ENCODE results near the gene OR8B3. TPM values are rescaled to one million over a fixed set of nuclear protein-coding genes. Genes with fewer than 3 reads are reported as not detected.
A peak's percentile ranks its signal among the peaks of the same experiment; 100 is the strongest.
"Not testable (repeated sequence)": the region's sequence is repeated elsewhere in the genome, so short reads cannot be mapped to it uniquely, and the experiment has no call there.

The OR8B3 gene
- total RNA-seq, 1 donor from 2014 or later = not detected

- Histone ChIP-seq H3K27me3 (ENCODE audit: low read depth) (no peaks in the 10 kb centered on the region), H3K9me3 (no peaks in the 10 kb centered on the region), H3K4me1 (no peaks in the 10 kb centered on the region), H3K36me3 (no peaks in the 10 kb centered on the region), H3K4me3 (no peak overlapping the region), H3K27ac (no peak overlapping the region)
- intact Hi-C loops (cut with DNase I) = no loop called here
- peak; percentile 51 for DNase-seq
- peak; percentile 80 to 82 for ATAC-seq
- TF ChIP-seq, protein P1, sequence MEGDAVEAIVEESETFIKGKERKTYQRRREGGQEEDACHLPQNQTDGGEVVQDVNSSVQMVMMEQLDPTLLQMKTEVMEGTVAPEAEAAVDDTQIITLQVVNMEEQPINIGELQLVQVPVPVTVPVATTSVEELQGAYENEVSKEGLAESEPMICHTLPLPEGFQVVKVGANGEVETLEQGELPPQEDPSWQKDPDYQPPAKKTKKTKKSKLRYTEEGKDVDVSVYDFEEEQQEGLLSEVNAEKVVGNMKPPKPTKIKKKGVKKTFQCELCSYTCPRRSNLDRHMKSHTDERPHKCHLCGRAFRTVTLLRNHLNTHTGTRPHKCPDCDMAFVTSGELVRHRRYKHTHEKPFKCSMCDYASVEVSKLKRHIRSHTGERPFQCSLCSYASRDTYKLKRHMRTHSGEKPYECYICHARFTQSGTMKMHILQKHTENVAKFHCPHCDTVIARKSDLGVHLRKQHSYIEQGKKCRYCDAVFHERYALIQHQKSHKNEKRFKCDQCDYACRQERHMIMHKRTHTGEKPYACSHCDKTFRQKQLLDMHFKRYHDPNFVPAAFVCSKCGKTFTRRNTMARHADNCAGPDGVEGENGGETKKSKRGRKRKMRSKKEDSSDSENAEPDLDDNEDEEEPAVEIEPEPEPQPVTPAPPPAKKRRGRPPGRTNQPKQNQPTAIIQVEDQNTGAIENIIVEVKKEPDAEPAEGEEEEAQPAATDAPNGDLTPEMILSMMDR (IDR thresholded peaks at IDR 0.05) = peak; percentile 66
Measured at GRCh38 chr11:124402326-124402922, 3.6 kb upstream of the OR8B3 start.

DNA sequence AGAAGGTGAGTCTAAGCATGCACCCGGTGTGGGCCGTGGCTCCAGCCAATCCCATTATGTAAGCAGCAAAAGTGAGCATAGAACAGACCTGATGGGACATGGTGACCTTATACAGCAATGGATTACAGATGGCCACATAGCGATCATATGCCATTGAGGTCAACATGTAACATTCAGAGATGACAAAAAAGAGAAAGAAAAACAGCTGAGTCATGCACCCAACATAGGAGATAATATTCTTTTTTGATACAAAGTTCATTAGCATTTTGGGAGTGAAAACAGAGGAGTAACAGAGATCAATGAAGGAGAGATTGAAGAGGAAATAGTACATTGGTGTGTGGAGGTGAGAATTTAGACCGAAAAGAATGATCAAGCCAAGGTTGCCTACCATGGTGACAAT is 2.0 kb downstream of the OR8B3 start:
- DNase-seq; H3K27ac ChIP-seq; H3K4me3 ChIP-seq; ATAC-seq; H3K27me3 ChIP-seq (ENCODE audit: low read depth); H3K4me1 ChIP-seq; H3K9me3 ChIP-seq; H3K36me3 ChIP-seq; intact Hi-C loops (cut with DNase I): not testable (repeated sequence)

GRCh38 chr11:124394408-124394807 is 4.4 kb downstream of the OR8B3 start:
- ATAC-seq (no peak), DNase-seq (no peak)
- Histone ChIP-seq H3K27me3 (ENCODE audit: low read depth) (no peaks in the 10 kb centered on the region), H3K4me1 (no peaks in the 10 kb centered on the region), H3K36me3 (no peaks in the 10 kb centered on the region), H3K27ac (no peak overlapping the region), H3K9me3 (no peaks in the 10 kb centered on the region), H3K4me3 (no peak overlapping the region)
- intact Hi-C loops (cut with DNase I) = no loop called here
- TF ChIP-seq, protein P1 (IDR thresholded peaks at IDR 0.05) = no peak

GRCh38 chr11:124384399-124384798 is 14.4 kb downstream of the OR8B3 start, which contains the start of gene OR8B2:
Gene OR8B2, minus strand, starts transcription at chr11:124384499. Its CDS starts 1,156 bp downstream, at chr11:124383343.
- Histone ChIP-seq H3K9me3 (no peaks in the 10 kb centered on the region), H3K27me3 (ENCODE audit: low read depth) (no peaks in the 10 kb centered on the region), H3K4me1 (no peaks in the 10 kb centered on the region), H3K27ac (no peak within 1 kb of the TSS), H3K36me3 (no peaks in the 10 kb centered on the region), H3K4me3 (no peak within 1 kb of the TSS)
- no peak for DNase-seq
- no peak for ATAC-seq
- intact Hi-C loops (cut with DNase I) = no loop called here
- TF ChIP-seq, protein P1 (IDR thresholded peaks at IDR 0.05) = no peak

DNA sequence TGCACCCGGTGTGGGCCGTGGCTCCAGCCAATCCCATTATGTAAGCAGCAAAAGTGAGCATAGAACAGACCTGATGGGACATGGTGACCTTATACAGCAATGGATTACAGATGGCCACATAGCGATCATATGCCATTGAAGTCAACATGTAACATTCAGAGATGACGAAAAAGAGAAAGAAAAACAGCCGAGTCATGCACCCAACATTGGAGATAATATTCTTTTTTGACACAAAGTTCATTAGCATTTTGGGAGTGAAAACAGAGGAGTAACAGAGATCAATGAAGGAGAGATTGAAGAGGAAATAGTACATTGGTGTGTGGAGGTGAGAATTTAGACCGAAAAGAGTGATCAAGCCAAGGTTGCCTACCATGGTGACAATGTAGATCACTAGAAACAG is 16.0 kb downstream of the OR8B3 start:
- H3K27ac ChIP-seq; DNase-seq; H3K27me3 ChIP-seq (ENCODE audit: low read depth); ATAC-seq; intact Hi-C loops (cut with DNase I); H3K36me3 ChIP-seq; H3K4me3 ChIP-seq; H3K9me3 ChIP-seq; H3K4me1 ChIP-seq: not testable (repeated sequence)

GRCh38 chr11:124380585-124380984 is 18.2 kb downstream of the OR8B3 start:
- H3K4me1 ChIP-seq = no peaks in the 10 kb centered on the region
- TF ChIP-seq, protein P1 (IDR thresholded peaks at IDR 0.05) = no peak
- intact Hi-C loops (cut with DNase I) = no loop called here
- H3K27me3 ChIP-seq (ENCODE audit: low read depth) = no peaks in the 10 kb centered on the region
- no peaks in the 10 kb centered on the region for H3K9me3 ChIP-seq
- no peak overlapping the region for H3K4me3 ChIP-seq
- DNase-seq (no peak), ATAC-seq (no peak)
- no peak overlapping the region for H3K27ac ChIP-seq
- no peaks in the 10 kb centered on the region for H3K36me3 ChIP-seq

Data from lower lobe of right lung (tissue), 2 donors.